ENCODE data around the gene RBX1.

RBX1 gene

GRCh38 chr22:40979871-40980270 is 28.7 kb downstream of the RBX1 start:
- CTCF ChIA-PET, result interaction anchor here (0.6 kb wide), 1 partner anchor 90 kb away, joined by 3 read pairs; no protein-coding TSS in a partner anchor
- POLR2A ChIA-PET, result no interaction called here
- Histone ChIP-seq H3K4me1 (ENCODE audit: control extremely low read depth in 1 of 4, control insufficient read depth in 4 of 4, insufficient read depth in 4 of 4, low read length in 3 of 4) (no peaks in the 10 kb centered on the region), H3K36me3 (ENCODE audit: control insufficient read depth in 4 of 4, insufficient read depth in 4 of 4, low read length in 3 of 4) (no peaks in the 10 kb centered on the region), H3K27ac (ENCODE audit: insufficient read depth in 1 of 2, low read depth in 1 of 2, low read length in 2 of 2, poor library complexity in 1 of 2, severe bottlenecking in 2 of 2) (no peak overlapping the region), H3K27me3 (replicated peaks in 2 of 5; ENCODE audit: control insufficient read depth in 4 of 5, insufficient read depth in 5 of 5, low read length in 4 of 5) (no peaks in the 10 kb centered on the region), H3K9me3 (ENCODE audit: control extremely low read depth in 1 of 5, control insufficient read depth in 4 of 5, insufficient read depth in 2 of 5, low read depth in 1 of 5, low read length in 4 of 5) (no peaks in the 10 kb centered on the region), H3K4me3 (ENCODE audit: control insufficient read depth in 1 of 7, extremely low read depth in 1 of 7, insufficient read depth in 4 of 7, low read depth in 2 of 7, low read length in 6 of 7) (no peak overlapping the region)
- no peak for DNase-seq
- 97% methylated on average over 7 of the region's 8 CpGs for WGBS (ENCODE audit: insufficient coverage)

GRCh38 chr22:40982482-40983385 is 31.6 kb downstream of the RBX1 start:
- H3K27ac ChIP-seq (ENCODE audit: insufficient read depth in 1 of 2, low read depth in 1 of 2, low read length in 2 of 2, poor library complexity in 1 of 2, severe bottlenecking in 2 of 2), result no peak overlapping the region
- ChIA-PET POLR2A (no interaction called here), CTCF (no interaction called here)
- no peak overlapping the region for H3K4me3 ChIP-seq (ENCODE audit: control insufficient read depth in 1 of 7, extremely low read depth in 1 of 7, insufficient read depth in 4 of 7, low read depth in 2 of 7, low read length in 6 of 7)
- WGBS (ENCODE audit: insufficient coverage), result 96% methylated on average over 21 of the region's 21 CpGs
- no peaks in the 10 kb centered on the region for H3K36me3 ChIP-seq (ENCODE audit: control insufficient read depth in 4 of 4, insufficient read depth in 4 of 4, low read length in 3 of 4)
- DNase-seq, result no peak
- no peaks in the 10 kb centered on the region for H3K4me1 ChIP-seq (ENCODE audit: control extremely low read depth in 1 of 4, control insufficient read depth in 4 of 4, insufficient read depth in 4 of 4, low read length in 3 of 4)
- no peaks in the 10 kb centered on the region for H3K9me3 ChIP-seq (ENCODE audit: control extremely low read depth in 1 of 5, control insufficient read depth in 4 of 5, insufficient read depth in 2 of 5, low read depth in 1 of 5, low read length in 4 of 5)
- H3K27me3 ChIP-seq (replicated peaks in 2 of 5; ENCODE audit: control insufficient read depth in 4 of 5, insufficient read depth in 5 of 5, low read length in 4 of 5), result no peaks in the 10 kb centered on the region

GRCh38 chr22:40991298-40991697 is 40.1 kb downstream of the RBX1 start:
- Histone ChIP-seq H3K27ac (ENCODE audit: insufficient read depth in 1 of 2, low read depth in 1 of 2, low read length in 2 of 2, poor library complexity in 1 of 2, severe bottlenecking in 2 of 2) (no peak overlapping the region), H3K27me3 (replicated peaks in 2 of 5; ENCODE audit: control insufficient read depth in 4 of 5, insufficient read depth in 5 of 5, low read length in 4 of 5) (peaks cover 0 to 2% (median 0%) of the 10 kb centered on the region in 5 experiments), H3K36me3 (ENCODE audit: control insufficient read depth in 4 of 4, insufficient read depth in 4 of 4, low read length in 3 of 4) (no peaks in the 10 kb centered on the region), H3K4me1 (ENCODE audit: control extremely low read depth in 1 of 4, control insufficient read depth in 4 of 4, insufficient read depth in 4 of 4, low read length in 3 of 4) (no peaks in the 10 kb centered on the region), H3K9me3 (ENCODE audit: control extremely low read depth in 1 of 5, control insufficient read depth in 4 of 5, insufficient read depth in 2 of 5, low read depth in 1 of 5, low read length in 4 of 5) (no peaks in the 10 kb centered on the region), H3K4me3 (ENCODE audit: control insufficient read depth in 1 of 7, extremely low read depth in 1 of 7, insufficient read depth in 4 of 7, low read depth in 2 of 7, low read length in 6 of 7) (no peak overlapping the region)
- ChIA-PET POLR2A (interaction anchor here (0.7 kb wide), 1 partner anchor 23 kb away, joined by 3 read pairs; no protein-coding TSS in a partner anchor), CTCF (no interaction called here)
- no peak for DNase-seq
- WGBS (ENCODE audit: insufficient coverage), result 91% methylated on average over 8 of the region's 9 CpGs

- no peak for DNase-seq
- no peaks in the 10 kb centered on the region for H3K4me1 ChIP-seq (ENCODE audit: control extremely low read depth in 1 of 4, control insufficient read depth in 4 of 4, insufficient read depth in 4 of 4, low read length in 3 of 4)
- no peak overlapping the region for H3K27ac ChIP-seq (ENCODE audit: insufficient read depth in 1 of 2, low read depth in 1 of 2, low read length in 2 of 2, poor library complexity in 1 of 2, severe bottlenecking in 2 of 2)
- peaks cover 0 to 2% (median 0%) of the 10 kb centered on the region in 5 experiments for H3K27me3 ChIP-seq (replicated peaks in 2 of 5; ENCODE audit: control insufficient read depth in 4 of 5, insufficient read depth in 5 of 5, low read length in 4 of 5)
- no peaks in the 10 kb centered on the region for H3K9me3 ChIP-seq (ENCODE audit: control extremely low read depth in 1 of 5, control insufficient read depth in 4 of 5, insufficient read depth in 2 of 5, low read depth in 1 of 5, low read length in 4 of 5)
- ChIA-PET POLR2A (no interaction called here), CTCF (interaction anchor here (1.4 kb wide), 1 partner anchor 11 kb away, joined by 4 read pairs; no protein-coding TSS in a partner anchor)
- WGBS (ENCODE audit: insufficient coverage), result 100% methylated on average over 1 of the region's 4 CpGs
- H3K36me3 ChIP-seq (ENCODE audit: control insufficient read depth in 4 of 4, insufficient read depth in 4 of 4, low read length in 3 of 4), result no peaks in the 10 kb centered on the region
- no peak overlapping the region for H3K4me3 ChIP-seq (ENCODE audit: control insufficient read depth in 1 of 7, extremely low read depth in 1 of 7, insufficient read depth in 4 of 7, low read depth in 2 of 7, low read length in 6 of 7)
Measured at GRCh38 chr22:40995821-40996220, 44.6 kb downstream of the RBX1 start.

GRCh38 chr22:40997520-40997919 is 46.3 kb downstream of the RBX1 start:
- Histone ChIP-seq H3K4me3 (ENCODE audit: control insufficient read depth in 1 of 7, extremely low read depth in 1 of 7, insufficient read depth in 4 of 7, low read depth in 2 of 7, low read length in 6 of 7) (no peak overlapping the region), H3K27me3 (replicated peaks in 2 of 5; ENCODE audit: control insufficient read depth in 4 of 5, insufficient read depth in 5 of 5, low read length in 4 of 5) (no peaks in the 10 kb centered on the region), H3K9me3 (ENCODE audit: control extremely low read depth in 1 of 5, control insufficient read depth in 4 of 5, insufficient read depth in 2 of 5, low read depth in 1 of 5, low read length in 4 of 5) (no peaks in the 10 kb centered on the region), H3K27ac (ENCODE audit: insufficient read depth in 1 of 2, low read depth in 1 of 2, low read length in 2 of 2, poor library complexity in 1 of 2, severe bottlenecking in 2 of 2) (no peak overlapping the region), H3K4me1 (ENCODE audit: control extremely low read depth in 1 of 4, control insufficient read depth in 4 of 4, insufficient read depth in 4 of 4, low read length in 3 of 4) (no peaks in the 10 kb centered on the region), H3K36me3 (ENCODE audit: control insufficient read depth in 4 of 4, insufficient read depth in 4 of 4, low read length in 3 of 4) (no peaks in the 10 kb centered on the region)
- 88% methylated on average over 5 of the region's 7 CpGs for WGBS (ENCODE audit: insufficient coverage)
- ChIA-PET CTCF (no interaction called here), POLR2A (no interaction called here)
- DNase-seq, result no peak

GRCh38 chr22:41000040-41000565 is 48.9 kb downstream of the RBX1 start:
- Histone ChIP-seq H3K27me3 (replicated peaks in 2 of 5; ENCODE audit: control insufficient read depth in 4 of 5, insufficient read depth in 5 of 5, low read length in 4 of 5) (no peaks in the 10 kb centered on the region), H3K27ac (ENCODE audit: insufficient read depth in 1 of 2, low read depth in 1 of 2, low read length in 2 of 2, poor library complexity in 1 of 2, severe bottlenecking in 2 of 2) (no peak overlapping the region), H3K4me1 (ENCODE audit: control extremely low read depth in 1 of 4, control insufficient read depth in 4 of 4, insufficient read depth in 4 of 4, low read length in 3 of 4) (no peaks in the 10 kb centered on the region), H3K4me3 (ENCODE audit: control insufficient read depth in 1 of 7, extremely low read depth in 1 of 7, insufficient read depth in 4 of 7, low read depth in 2 of 7, low read length in 6 of 7) (no peak overlapping the region), H3K9me3 (ENCODE audit: control extremely low read depth in 1 of 5, control insufficient read depth in 4 of 5, insufficient read depth in 2 of 5, low read depth in 1 of 5, low read length in 4 of 5) (no peaks in the 10 kb centered on the region), H3K36me3 (ENCODE audit: control insufficient read depth in 4 of 4, insufficient read depth in 4 of 4, low read length in 3 of 4) (no peaks in the 10 kb centered on the region)
- POLR2A ChIA-PET, result no interaction called here
- WGBS (ENCODE audit: insufficient coverage), result 100% methylated on average over 1 of the region's 2 CpGs
- DNase-seq, result no peak
- CTCF ChIA-PET, result no interaction called here

GRCh38 chr22:41000941-41001721 is 50.0 kb downstream of the RBX1 start:
- ChIA-PET POLR2A (no interaction called here), CTCF (no interaction called here)
- Histone ChIP-seq H3K4me1 (ENCODE audit: control extremely low read depth in 1 of 4, control insufficient read depth in 4 of 4, insufficient read depth in 4 of 4, low read length in 3 of 4) (no peaks in the 10 kb centered on the region), H3K4me3 (ENCODE audit: control insufficient read depth in 1 of 7, extremely low read depth in 1 of 7, insufficient read depth in 4 of 7, low read depth in 2 of 7, low read length in 6 of 7) (no peak overlapping the region), H3K27me3 (replicated peaks in 2 of 5; ENCODE audit: control insufficient read depth in 4 of 5, insufficient read depth in 5 of 5, low read length in 4 of 5) (no peaks in the 10 kb centered on the region), H3K27ac (ENCODE audit: insufficient read depth in 1 of 2, low read depth in 1 of 2, low read length in 2 of 2, poor library complexity in 1 of 2, severe bottlenecking in 2 of 2) (no peak overlapping the region), H3K9me3 (ENCODE audit: control extremely low read depth in 1 of 5, control insufficient read depth in 4 of 5, insufficient read depth in 2 of 5, low read depth in 1 of 5, low read length in 4 of 5) (no peaks in the 10 kb centered on the region), H3K36me3 (ENCODE audit: control insufficient read depth in 4 of 4, insufficient read depth in 4 of 4, low read length in 3 of 4) (no peaks in the 10 kb centered on the region)
- DNase-seq, result no peak
- 98% methylated on average over 7 of the region's 9 CpGs for WGBS (ENCODE audit: insufficient coverage)

All from common myeloid progenitor, CD34-positive (primary cell).